H1 (cell line): Measurements from ENCODE around the gene ASB16. TPM values are rescaled to one million over a fixed set of nuclear protein-coding genes. Genes with fewer than 3 reads are reported as not detected.

Experiments
- BACH1 ChIP-seq: IDR thresholded peaks from 2 replicates; pipeline ENCODE4 v1.6.1; 2012; ENCODE audit warnings: low read length, improper control_type of control experiment
- BCL11A ChIP-seq, 2 experiments: IDR thresholded peaks; one replicate each; pipeline ENCODE4 v1.6.1; 2011; ENCODE audit warnings: low read depth in 2 of 2, low read length in 2 of 2, mild to moderate bottlenecking in 2 of 2
- CHD1 ChIP-seq: IDR thresholded peaks from 2 replicates; pipeline ENCODE4 v1.6.1; 2012; ENCODE audit warnings: low read depth, low read length, improper control_type of control experiment
- HDAC2 ChIP-seq, 2 experiments: fragments of 300-600 bp in 1 of 2; sonication (generic) in 1 of 2; IDR thresholded peaks; 2 replicates each; pipeline ENCODE4 v1.6.1; 2011 to 2012; ENCODE audit warnings: low read depth in 2 of 2, low read length in 2 of 2, mild to moderate bottlenecking in 2 of 2, moderate library complexity in 2 of 2, borderline replicate concordance in 1 of 2, inconsistent platforms in 1 of 2
- JUND ChIP-seq: IDR thresholded peaks from 2 replicates; pipeline ENCODE4 v1.6.1; 2011; ENCODE audit warnings: mild to moderate bottlenecking, improper control_type of control experiment, low read length
- KDM1A ChIP-seq: fragments of 200-600, 300-600 bp; sonication (generic); IDR thresholded peaks from 2 replicates; pipeline ENCODE4 v1.7.1; 2016; ENCODE audit warnings: mild to moderate bottlenecking, low read length, borderline replicate concordance
- NANOG ChIP-seq: IDR thresholded peaks from 2 replicates; pipeline ENCODE4 v1.6.1; 2011; ENCODE audit warnings: low read length, low read depth, mild to moderate bottlenecking, inconsistent platforms; ENCODE audit not compliant: insufficient read depth, poor library complexity, severe bottlenecking
- NRF1 ChIP-seq: IDR thresholded peaks from 2 replicates; pipeline ENCODE4 v1.6.1; 2011; ENCODE audit warnings: mild to moderate bottlenecking, low read depth, low read length, improper control_type of control experiment
- POLR2AphosphoS5 ChIP-seq: IDR thresholded peaks from 2 replicates; pipeline ENCODE4 v1.6.1; 2011; ENCODE audit warnings: low read depth, low read length
- RNF2 ChIP-seq: fragments of 200-900, 300-1000 bp; sonication (generic); IDR thresholded peaks from 2 replicates; pipeline ENCODE4 v1.7.1; 2016; ENCODE audit warnings: borderline replicate concordance, low read depth, mild to moderate bottlenecking, antibody characterized with exemption, low read length; ENCODE audit not compliant: poor library complexity, severe bottlenecking; ENCODE audit errors: missing control alignments
- SAP30 ChIP-seq: fragments of 300-600 bp; sonication (generic); IDR thresholded peaks from 2 replicates; pipeline ENCODE4 v1.7.1; 2012; ENCODE audit warnings: low read length, moderate library complexity, mild to moderate bottlenecking, inconsistent platforms; ENCODE audit not compliant: insufficient read depth, insufficient replicate concordance
- SIX5 ChIP-seq: IDR thresholded peaks from 2 replicates; pipeline ENCODE4 v1.6.1; 2011; ENCODE audit warnings: mild to moderate bottlenecking, low read depth, low read length
- SP1 ChIP-seq: IDR thresholded peaks from 2 replicates; pipeline ENCODE4 v1.6.1; 2011; ENCODE audit warnings: low read depth, low read length
- SRF ChIP-seq: IDR thresholded peaks from 2 replicates; pipeline ENCODE4 v1.6.1; 2011; ENCODE audit warnings: mild to moderate bottlenecking, low read depth, low read length, moderate library complexity
- TAF1 ChIP-seq: IDR thresholded peaks from 2 replicates; pipeline ENCODE4 v1.6.1; 2011; ENCODE audit warnings: mild to moderate bottlenecking, low read depth, low read length
- polyA plus RNA-seq, 7 experiments: library from polyadenylated mRNA; depleted of rRNA in 3 of 7; stranded (reverse) in 5 of 7; unstranded in 2 of 7; fragments of >200 nt in 5 of 7; fragments of 200-250 nt in 2 of 7; gene quantifications; 1 replicate in 5 of 7; 2 replicates in 1 of 7; 4 replicates in 1 of 7; pipeline versions ENCODE4 v1.2.1 to v1.2.3, GENCODE V29; 2011 to 2013; ENCODE audit warnings: missing spikeins in 2 of 7, mixed read lengths in 2 of 7
- total RNA-seq: library from RNA; stranded (reverse); fragmentation: NEBNext Ultra II Directional; extraction: Animal tissue kit (Norgen Biotek cat#: 25700); gene quantifications from 2 replicates; pipeline ENCODE4 v1.2.1, GENCODE V29; 2021
- TF ChIP-seq, protein P1 (sequence below), 3 experiments: IDR thresholded peaks; 1 replicate in 2 of 3; 2 replicates in 1 of 3; pipeline versions ENCODE4 v1.5.1 to v1.6.1; 2011; ENCODE audit warnings: low read length in 3 of 3, mild to moderate bottlenecking in 3 of 3, inconsistent platforms in 2 of 3, low read depth in 1 of 3, moderate library complexity in 1 of 3; ENCODE audit not compliant: insufficient read depth in 1 of 3; ENCODE audit errors: control extremely low read depth in 1 of 3
- TF ChIP-seq, protein P2 (sequence below): IDR thresholded peaks from 2 replicates; pipeline ENCODE4 v1.6.1; 2011; ENCODE audit warnings: low read length, improper control_type of control experiment
- TF ChIP-seq, protein P3 (sequence below): IDR thresholded peaks from 2 replicates; pipeline ENCODE4 v1.6.1; 2012; ENCODE audit warnings: low read length, inconsistent platforms
- TF ChIP-seq, protein P4 (sequence below): IDR thresholded peaks from 2 replicates; pipeline ENCODE4 v1.6.1; 2012; ENCODE audit warnings: inconsistent platforms

The ASB16 gene
- total and polyA plus RNA-seq, 2 of the 8 experiments (the other 6 are each of a cell fraction or from before 2014, with no cell fraction given): 0.05 TPM; not detected in 1

DNA sequence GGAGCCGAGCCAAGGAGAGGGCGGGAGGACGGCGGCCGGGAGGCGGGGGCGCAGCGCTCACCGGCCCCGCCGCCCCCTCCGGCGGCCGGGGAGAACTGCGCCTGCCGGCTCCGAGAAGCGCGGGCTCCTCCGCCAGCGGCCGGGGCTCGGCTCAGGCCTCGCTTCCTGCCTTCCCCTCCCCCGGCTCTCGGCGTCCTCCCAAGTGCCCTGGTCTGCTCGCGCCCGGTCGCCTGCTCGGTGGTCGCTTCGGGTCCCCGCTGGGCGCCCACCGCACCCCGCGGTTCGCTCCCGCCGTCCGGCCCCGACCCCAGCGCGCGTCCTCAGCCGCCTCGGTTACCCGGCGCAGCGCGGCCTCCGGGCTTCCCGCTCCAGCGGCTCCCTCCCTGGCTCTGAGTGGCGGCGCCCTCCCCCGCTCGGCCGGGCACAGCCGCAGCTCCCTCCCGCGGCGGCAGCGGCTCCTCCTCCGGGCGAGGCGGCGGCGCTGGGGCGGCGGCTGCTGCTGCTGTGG is 48.7 kb downstream of the ASB16 start (continued):
- TF ChIP-seq SP1 (no peak), SIX5 (no peak), SRF (no peak), POLR2AphosphoS5 (no peak), BACH1 (no peak), RNF2 (no peak), JUND (no peak), KDM1A (no peak), TAF1 (peak; percentile 63; the same call in 1 of the 2 replicates), NRF1 (no peak), BCL11A (IDR thresholded peaks at IDR 0.05; ENCODE audit: low read depth in 2 of 2, low read length in 2 of 2) (no peak), HDAC2 (IDR thresholded peaks at IDR 0.05; ENCODE audit: borderline replicate concordance in 1 of 2, low read depth in 2 of 2, low read length in 2 of 2) (no peak), NANOG (no peak), CHD1 (no peak), SAP30 (no peak)
- TF ChIP-seq, protein P1, sequence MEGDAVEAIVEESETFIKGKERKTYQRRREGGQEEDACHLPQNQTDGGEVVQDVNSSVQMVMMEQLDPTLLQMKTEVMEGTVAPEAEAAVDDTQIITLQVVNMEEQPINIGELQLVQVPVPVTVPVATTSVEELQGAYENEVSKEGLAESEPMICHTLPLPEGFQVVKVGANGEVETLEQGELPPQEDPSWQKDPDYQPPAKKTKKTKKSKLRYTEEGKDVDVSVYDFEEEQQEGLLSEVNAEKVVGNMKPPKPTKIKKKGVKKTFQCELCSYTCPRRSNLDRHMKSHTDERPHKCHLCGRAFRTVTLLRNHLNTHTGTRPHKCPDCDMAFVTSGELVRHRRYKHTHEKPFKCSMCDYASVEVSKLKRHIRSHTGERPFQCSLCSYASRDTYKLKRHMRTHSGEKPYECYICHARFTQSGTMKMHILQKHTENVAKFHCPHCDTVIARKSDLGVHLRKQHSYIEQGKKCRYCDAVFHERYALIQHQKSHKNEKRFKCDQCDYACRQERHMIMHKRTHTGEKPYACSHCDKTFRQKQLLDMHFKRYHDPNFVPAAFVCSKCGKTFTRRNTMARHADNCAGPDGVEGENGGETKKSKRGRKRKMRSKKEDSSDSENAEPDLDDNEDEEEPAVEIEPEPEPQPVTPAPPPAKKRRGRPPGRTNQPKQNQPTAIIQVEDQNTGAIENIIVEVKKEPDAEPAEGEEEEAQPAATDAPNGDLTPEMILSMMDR (IDR thresholded peaks at IDR 0.05; ENCODE audit: control extremely low read depth in 1 of 3, insufficient read depth in 1 of 3, low read depth in 1 of 3, low read length in 3 of 3): peak; percentile 25 to 58 (median 53)
- TF ChIP-seq, protein P2, sequence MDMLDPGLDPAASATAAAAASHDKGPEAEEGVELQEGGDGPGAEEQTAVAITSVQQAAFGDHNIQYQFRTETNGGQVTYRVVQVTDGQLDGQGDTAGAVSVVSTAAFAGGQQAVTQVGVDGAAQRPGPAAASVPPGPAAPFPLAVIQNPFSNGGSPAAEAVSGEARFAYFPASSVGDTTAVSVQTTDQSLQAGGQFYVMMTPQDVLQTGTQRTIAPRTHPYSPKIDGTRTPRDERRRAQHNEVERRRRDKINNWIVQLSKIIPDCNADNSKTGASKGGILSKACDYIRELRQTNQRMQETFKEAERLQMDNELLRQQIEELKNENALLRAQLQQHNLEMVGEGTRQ: no peak
- TF ChIP-seq, protein P3, sequence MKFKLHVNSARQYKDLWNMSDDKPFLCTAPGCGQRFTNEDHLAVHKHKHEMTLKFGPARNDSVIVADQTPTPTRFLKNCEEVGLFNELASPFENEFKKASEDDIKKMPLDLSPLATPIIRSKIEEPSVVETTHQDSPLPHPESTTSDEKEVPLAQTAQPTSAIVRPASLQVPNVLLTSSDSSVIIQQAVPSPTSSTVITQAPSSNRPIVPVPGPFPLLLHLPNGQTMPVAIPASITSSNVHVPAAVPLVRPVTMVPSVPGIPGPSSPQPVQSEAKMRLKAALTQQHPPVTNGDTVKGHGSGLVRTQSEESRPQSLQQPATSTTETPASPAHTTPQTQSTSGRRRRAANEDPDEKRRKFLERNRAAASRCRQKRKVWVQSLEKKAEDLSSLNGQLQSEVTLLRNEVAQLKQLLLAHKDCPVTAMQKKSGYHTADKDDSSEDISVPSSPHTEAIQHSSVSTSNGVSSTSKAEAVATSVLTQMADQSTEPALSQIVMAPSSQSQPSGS: no peak
- TF ChIP-seq, protein P4, sequence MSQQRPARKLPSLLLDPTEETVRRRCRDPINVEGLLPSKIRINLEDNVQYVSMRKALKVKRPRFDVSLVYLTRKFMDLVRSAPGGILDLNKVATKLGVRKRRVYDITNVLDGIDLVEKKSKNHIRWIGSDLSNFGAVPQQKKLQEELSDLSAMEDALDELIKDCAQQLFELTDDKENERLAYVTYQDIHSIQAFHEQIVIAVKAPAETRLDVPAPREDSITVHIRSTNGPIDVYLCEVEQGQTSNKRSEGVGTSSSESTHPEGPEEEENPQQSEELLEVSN: no peak
